Measurements from ENCODE around the gene FAM117B. TPM values are rescaled to one million over a fixed set of nuclear protein-coding genes. Genes with fewer than 3 reads are reported as not detected.

The FAM117B gene
- total RNA-seq, 2 experiments from 2014 or later: 46.8 to 50.4 TPM

DNA sequence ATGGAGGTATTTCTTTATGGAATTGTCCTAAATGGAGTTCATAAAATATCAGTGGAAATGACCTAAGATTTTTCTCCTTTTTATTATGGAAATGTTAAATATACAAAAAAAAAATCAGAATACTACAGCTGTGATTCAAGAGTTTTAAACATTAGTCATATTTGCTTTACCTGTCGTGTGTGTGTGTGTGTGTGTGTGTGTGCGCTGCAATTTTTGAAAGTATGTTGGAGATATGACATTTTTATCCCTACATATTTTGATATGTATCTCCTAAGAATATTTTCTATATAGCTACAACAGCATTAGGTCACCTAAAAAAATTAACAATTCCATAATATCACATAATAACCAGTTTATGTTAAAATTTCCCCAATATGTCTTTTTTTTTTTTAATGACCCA, 85.5 kb downstream of the FAM117B start:
- ChIA-PET CTCF (no interaction called here), POLR2A (interaction anchor here (0.9 kb wide), 1 partner anchor 21 kb away, joined by 3 read pairs; no protein-coding TSS in a partner anchor)
- Mint-ChIP-seq H3K4me1 (ENCODE audit: low read depth) (peaks cover 64% of the 10 kb centered on the region), H3K27ac (no peak overlapping the region), H3K36me3 (ENCODE audit: low read depth) (peaks cover 55% of the 10 kb centered on the region), H3K4me3 (no peak overlapping the region), H3K9me3 (peaks cover 7% of the 10 kb centered on the region), H3K27me3 (no peaks in the 10 kb centered on the region)
- no peak for ATAC-seq (ENCODE audit: poor library complexity)
- Histone ChIP-seq H3K36me3 (ENCODE audit: insufficient read depth, low read length) (peaks cover under 1% of the 10 kb centered on the region), H3K27me3 (ENCODE audit: control insufficient read depth in 1 of 2, insufficient read depth in 2 of 2, low read length in 2 of 2) (no peaks in the 10 kb centered on the region), H3K4me3 (ENCODE audit: low read length) (no peak overlapping the region), H3K9me3 (ENCODE audit: control insufficient read depth in 1 of 2, insufficient read depth in 1 of 2, low read length in 2 of 2) (peaks cover 8% of the 10 kb centered on the region in 2 experiments), H3K27ac (ENCODE audit: low read depth in 1 of 2, low read length in 2 of 2) (no peak overlapping the region), H3K4me1 (ENCODE audit: insufficient read depth, low read length) (peaks cover 7% of the 10 kb centered on the region)
- DNase-seq: no peak
- intact Hi-C loops (cut with DNase I, micrococcal nuclease): no loop called here
- no peak for TF ChIP-seq CTCF (IDR thresholded peaks at IDR 0.05)

- peaks cover 7% of the 10 kb centered on the region for H3K4me1 ChIP-seq (ENCODE audit: insufficient read depth, low read length)
- intact Hi-C loops (cut with DNase I, micrococcal nuclease): no loop called here
- H3K27ac ChIP-seq (ENCODE audit: low read depth in 1 of 2, low read length in 2 of 2): no peak overlapping the region
- no peak overlapping the region for H3K4me3 ChIP-seq (ENCODE audit: low read length)
- POLR2A ChIA-PET: no interaction called here
- H3K27me3 ChIP-seq (ENCODE audit: control insufficient read depth in 1 of 2, insufficient read depth in 2 of 2, low read length in 2 of 2): no peaks in the 10 kb centered on the region
- Mint-ChIP-seq H3K4me3 (no peak overlapping the region), H3K27me3 (no peaks in the 10 kb centered on the region), H3K9me3 (no peaks in the 10 kb centered on the region), H3K4me1 (ENCODE audit: low read depth) (peaks cover 62% of the 10 kb centered on the region), H3K27ac (no peak overlapping the region), H3K36me3 (ENCODE audit: low read depth) (peaks cover 54% of the 10 kb centered on the region)
- H3K36me3 ChIP-seq (ENCODE audit: insufficient read depth, low read length): peaks cover 14% of the 10 kb centered on the region
- TF ChIP-seq CTCF (IDR thresholded peaks at IDR 0.05): no peak
- CTCF ChIA-PET: no interaction called here
- ATAC-seq (ENCODE audit: poor library complexity): no peak
- DNase-seq: no peak
- H3K9me3 ChIP-seq (ENCODE audit: control insufficient read depth in 1 of 2, insufficient read depth in 1 of 2, low read length in 2 of 2): peaks cover 0 to 1% of the 10 kb centered on the region in 2 experiments
Measured at GRCh38 chr2:202721621-202722020, 86.9 kb downstream of the FAM117B start.

- ChIA-PET POLR2A (no interaction called here), CTCF (no interaction called here)
- no peaks in the 10 kb centered on the region for H3K9me3 ChIP-seq (ENCODE audit: control insufficient read depth in 1 of 2, insufficient read depth in 1 of 2, low read length in 2 of 2)
- ATAC-seq (ENCODE audit: poor library complexity): no peak
- no peak overlapping the region for H3K27ac ChIP-seq (ENCODE audit: low read depth in 1 of 2, low read length in 2 of 2)
- Mint-ChIP-seq H3K4me3 (no peak overlapping the region), H3K27me3 (no peaks in the 10 kb centered on the region), H3K36me3 (ENCODE audit: low read depth) (peaks cover 49% of the 10 kb centered on the region), H3K9me3 (no peaks in the 10 kb centered on the region), H3K4me1 (ENCODE audit: low read depth) (peaks cover 58% of the 10 kb centered on the region), H3K27ac (no peak overlapping the region)
- no peaks in the 10 kb centered on the region for H3K4me1 ChIP-seq (ENCODE audit: insufficient read depth, low read length)
- no peak overlapping the region for H3K4me3 ChIP-seq (ENCODE audit: low read length)
- intact Hi-C loops (cut with DNase I, micrococcal nuclease): no loop called here
- H3K27me3 ChIP-seq (ENCODE audit: control insufficient read depth in 1 of 2, insufficient read depth in 2 of 2, low read length in 2 of 2): no peaks in the 10 kb centered on the region
- H3K36me3 ChIP-seq (ENCODE audit: insufficient read depth, low read length): peaks cover 24% of the 10 kb centered on the region
- TF ChIP-seq CTCF (IDR thresholded peaks at IDR 0.05): no peak
- no peak for DNase-seq
Measured at GRCh38 chr2:202723746-202724145, 89.0 kb downstream of the FAM117B start.
